Ovary (tissue), 9 donors: Measurements from ENCODE around the gene SPOPL. TPM values are rescaled to one million over a fixed set of nuclear protein-coding genes. Genes with fewer than 3 reads are reported as not detected.

ENCODE experiments used
- DNase-seq, 5 donors: peaks; one replicate each; pipeline ENCODE4 v3.0.0-alpha.2; 2019 to 2020
- H3K27ac ChIP-seq, 2 donors: fragments of 200-600 bp; one replicate each; pipeline versions ENCODE4 v1.5.1 to v1.8.0; 2019 to 2022
- H3K27me3 ChIP-seq: fragments of 200-600 bp; one replicate; pipeline ENCODE4 v1.8.0; 2022
- H3K36me3 ChIP-seq: fragments of 200-600 bp; sonication (generic); one replicate; pipeline ENCODE4 v1.5.1; 2019
- H3K4me1 ChIP-seq: one replicate; pipeline ENCODE4 v1.8.1; 2013; ENCODE audit warnings: mild to moderate bottlenecking, moderate library complexity; ENCODE audit not compliant: insufficient read depth
- H3K4me3 ChIP-seq: fragments of 200-600 bp; sonication (generic); one replicate; pipeline ENCODE4 v1.5.1; 2017
- H3K9me3 ChIP-seq, 2 donors: fragments of 200-600 bp in 1 of 2; sonication (generic) in 1 of 2; one replicate each; pipeline versions ENCODE4 v1.5.1 to v1.8.1; 2013 to 2019; ENCODE audit warnings: mild to moderate bottlenecking in 1 of 2, moderate library complexity in 1 of 2
- CTCF ChIP-seq, 3 donors: fragments of 450-650 bp in 2 of 3; fragments of 200-600 bp in 1 of 3; IDR thresholded peaks; one replicate each; pipeline versions ENCODE4 v1.5.1 to v1.8.0; 2016 to 2022; ENCODE audit warnings: antibody characterized with exemption in 3 of 3, mild to moderate bottlenecking in 1 of 3
- EP300 ChIP-seq: sonication (generic); formaldehyde crosslinking; IDR thresholded peaks from one replicate; pipeline ENCODE4 v1.6.1; 2017; ENCODE audit warnings: antibody characterized with exemption
- POLR2A ChIP-seq: fragments of 450-650 bp; IDR thresholded peaks from one replicate; pipeline ENCODE4 v1.6.1; 2017; ENCODE audit warnings: antibody characterized with exemption, mild to moderate bottlenecking, moderate library complexity
- WGBS, 3 donors: extraction: QIAGEN DNeasy Blood & Tissue Kit in 1 of 3; methylation state at CpG; one replicate each; pipeline versions ENCODE4 v1.1.5 to v1.1.7; 2013 to 2017; 5-methylcytosine and 5-hydroxymethylcytosine counted together
- intact Hi-C, 4 donors: fragments of 100-400 bp; cut with DNase I; formaldehyde crosslinking; loops; one replicate each; pipeline versions ENCODE4 v1.11.0 to v1.15.1; 2022 to 2023
- polyA plus RNA-seq, 2 donors: library from polyadenylated mRNA; stranded (reverse); fragments of 200-250 nt in 1 of 2; fragments of 350-450 nt in 1 of 2; fragmentation: Illumina TruSeq in 1 of 2; extraction: RNeasy Lipid Tissue Mini Kit (QIAGEN cat#74804) in 1 of 2; gene quantifications; one replicate each; pipeline ENCODE4 v1.2.3, GENCODE V29; 2013 to 2014
- total RNA-seq, 7 donors: library from RNA; depleted of rRNA in 2 of 7; stranded (reverse); fragments of >200 nt in 2 of 7; fragmentation: NEBNext Ultra II Directional in 3 of 7; extraction: Animal tissue kit (Norgen Biotek cat#: 25700) in 3 of 7; gene quantifications; one replicate each; pipeline versions ENCODE4 v1.1.0 to v1.2.4, GENCODE V29; 2016 to 2023
- donor health status: DM: no; HTN: no; CAD: no; lungs with moderate emphysema.
- donor health status: DM: no; HTN: no; CAD: no.
- donor health status: Bipolar disorder and iron deficiency.
- donor health status: DM: yes; HTN: yes; CAD: no.
- donor health status: DM: no; HTN: no; CAD: no.
- donor health status: DM: yes; HTN: yes; CAD: no.

Gene SPOPL
- total and polyA plus RNA-seq, 9 donors = 10.9 to 30.9 (median 23.6) TPM

- H3K27ac ChIP-seq = no peak overlapping the region
Observed at GRCh38 chr2:138495384-138495783, 6.2 kb upstream of the SPOPL start.

GRCh38 chr2:138496096-138496651 lies 5.4 kb upstream of the SPOPL start:
- Histone ChIP-seq H3K4me3 (no peak overlapping the region), H3K27ac (no peak overlapping the region), H3K27me3 (no peaks in the 10 kb centered on the region), H3K4me1 (peaks cover 3% of the 10 kb centered on the region), H3K9me3 (no peaks in the 10 kb centered on the region), H3K36me3 (no peaks in the 10 kb centered on the region)
- no peak for DNase-seq
- intact Hi-C loops = no loop called here
- 92 to 98% (median 94%) methylated on average over 4 of the region's 4 CpGs for WGBS, 3 donors
- no peak for TF ChIP-seq CTCF (IDR thresholded peaks at IDR 0.05)
- TF ChIP-seq EP300 = no peak
- no peak for TF ChIP-seq POLR2A

More at GRCh38 chr2:138495384-138495783, 6.2 kb upstream of the SPOPL start:
- no peaks in the 10 kb centered on the region for H3K9me3 ChIP-seq
- no peaks in the 10 kb centered on the region for H3K4me1 ChIP-seq
- H3K4me3 ChIP-seq = no peak overlapping the region
- H3K27me3 ChIP-seq = no peaks in the 10 kb centered on the region
- intact Hi-C loops = no loop called here
- no peak for TF ChIP-seq EP300
- TF ChIP-seq CTCF (IDR thresholded peaks at IDR 0.05) = no peak
- no peak for TF ChIP-seq POLR2A
- no peak for DNase-seq
- WGBS, 3 donors = 80 to 91% (median 81%) methylated on average over 2 of the region's 2 CpGs
- no peaks in the 10 kb centered on the region for H3K36me3 ChIP-seq

GRCh38 chr2:138497294-138497693 lies 4.3 kb upstream of the SPOPL start:
- WGBS, 3 donors = 96 to 100% (median 99%) methylated on average over 4 of the region's 4 CpGs
- no peaks in the 10 kb centered on the region for H3K36me3 ChIP-seq

GRCh38 chr2:138499684-138500083 lies 1.9 kb upstream of the SPOPL start:
- Histone ChIP-seq H3K36me3 (no peaks in the 10 kb centered on the region), H3K9me3 (no peaks in the 10 kb centered on the region), H3K27me3 (no peaks in the 10 kb centered on the region), H3K4me1 (peaks cover 3% of the 10 kb centered on the region), H3K27ac (no peak overlapping the region), H3K4me3 (no peak overlapping the region)
- intact Hi-C loops = no loop called here
- DNase-seq = no peak
- TF ChIP-seq EP300 = no peak
- no peak for TF ChIP-seq POLR2A
- no peak for TF ChIP-seq CTCF (IDR thresholded peaks at IDR 0.05)
- 67 to 82% (median 75%) methylated on average over 4 of the region's 4 CpGs for WGBS, 3 donors

More at GRCh38 chr2:138497294-138497693, 4.3 kb upstream of the SPOPL start:
- Histone ChIP-seq H3K27me3 (no peaks in the 10 kb centered on the region), H3K4me1 (peaks cover 3% of the 10 kb centered on the region), H3K9me3 (no peaks in the 10 kb centered on the region), H3K27ac (no peak overlapping the region), H3K4me3 (no peak overlapping the region)
- intact Hi-C loops = no loop called here
- no peak for DNase-seq
- TF ChIP-seq CTCF (IDR thresholded peaks at IDR 0.05) = no peak
- no peak for TF ChIP-seq EP300
- TF ChIP-seq POLR2A = no peak
